Measurements from ENCODE around the gene ALDH1B1. TPM values are rescaled to one million over a fixed set of nuclear protein-coding genes. Genes with fewer than 3 reads are reported as not detected.
A peak's percentile ranks its signal among the peaks of the same experiment; 100 is the strongest.
"Not testable (repeated sequence)": the region's sequence is repeated elsewhere in the genome, so short reads cannot be mapped to it uniquely, and the experiment has no call there.

Gene ALDH1B1
- total and polyA plus RNA-seq, 8 donors = 6.0 to 17.1 (median 10.3) TPM

DNA sequence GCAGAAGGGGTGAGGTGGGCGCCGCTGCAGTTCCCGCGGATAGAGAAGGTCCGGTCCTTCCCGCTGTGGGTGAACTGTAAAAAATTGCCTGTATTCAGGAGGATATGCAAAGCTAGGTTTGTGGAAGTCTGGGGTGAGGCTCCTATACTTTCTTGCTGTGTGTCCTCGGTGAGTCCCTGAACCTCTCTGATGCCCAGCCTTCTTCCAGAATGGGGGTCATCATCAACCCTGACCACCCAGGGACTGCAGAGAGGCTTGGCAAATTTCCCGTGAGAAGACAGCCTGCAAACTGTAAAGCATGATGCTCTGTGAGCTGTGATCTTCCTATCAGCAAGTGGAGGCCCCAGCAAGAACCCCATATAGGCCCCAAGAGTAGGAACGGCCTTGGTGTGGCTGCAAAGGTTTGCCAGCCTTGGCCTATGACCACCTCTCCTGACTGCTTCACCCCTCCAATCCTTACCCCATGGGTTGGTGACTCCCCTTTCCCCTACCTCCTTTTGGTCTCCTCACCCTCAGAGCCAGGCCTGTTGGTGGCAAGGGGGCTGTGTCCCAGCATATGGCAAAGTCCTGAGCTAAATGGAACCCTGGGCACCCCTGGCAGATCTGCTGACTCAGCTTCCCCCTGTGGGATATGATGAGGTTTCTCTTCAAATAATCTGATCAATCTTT, 760 bp downstream of the ALDH1B1 start:
- FAIRE-seq (no peak), DNase-seq (no peak), ATAC-seq (peak in 1 of 4 donors; percentile 1)
- TF ChIP-seq, protein P1, sequence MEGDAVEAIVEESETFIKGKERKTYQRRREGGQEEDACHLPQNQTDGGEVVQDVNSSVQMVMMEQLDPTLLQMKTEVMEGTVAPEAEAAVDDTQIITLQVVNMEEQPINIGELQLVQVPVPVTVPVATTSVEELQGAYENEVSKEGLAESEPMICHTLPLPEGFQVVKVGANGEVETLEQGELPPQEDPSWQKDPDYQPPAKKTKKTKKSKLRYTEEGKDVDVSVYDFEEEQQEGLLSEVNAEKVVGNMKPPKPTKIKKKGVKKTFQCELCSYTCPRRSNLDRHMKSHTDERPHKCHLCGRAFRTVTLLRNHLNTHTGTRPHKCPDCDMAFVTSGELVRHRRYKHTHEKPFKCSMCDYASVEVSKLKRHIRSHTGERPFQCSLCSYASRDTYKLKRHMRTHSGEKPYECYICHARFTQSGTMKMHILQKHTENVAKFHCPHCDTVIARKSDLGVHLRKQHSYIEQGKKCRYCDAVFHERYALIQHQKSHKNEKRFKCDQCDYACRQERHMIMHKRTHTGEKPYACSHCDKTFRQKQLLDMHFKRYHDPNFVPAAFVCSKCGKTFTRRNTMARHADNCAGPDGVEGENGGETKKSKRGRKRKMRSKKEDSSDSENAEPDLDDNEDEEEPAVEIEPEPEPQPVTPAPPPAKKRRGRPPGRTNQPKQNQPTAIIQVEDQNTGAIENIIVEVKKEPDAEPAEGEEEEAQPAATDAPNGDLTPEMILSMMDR (IDR thresholded peaks at IDR 0.05) = no peak
- Histone ChIP-seq H3K4me1 (peaks cover 0 to 7% (median 4%) of the 10 kb centered on the region in 3 donors), H3K4me3 (peak overlapping the region; percentile 49 to 75 (median 67)), H3K9me3 (no peaks in the 10 kb centered on the region), H3K27ac (peak overlapping the region in 3 of 4 donors; percentile 40 to 61 (median 48)), H3K36me3 (peaks cover 0 to 9% (median 5%) of the 10 kb centered on the region in 3 donors), H3K27me3 (no peaks in the 10 kb centered on the region)
- intact Hi-C loops (cut with DNase I) = no loop called here
- WGBS, 2 donors = 3% methylated on average over 9 of the region's 9 CpGs

DNA sequence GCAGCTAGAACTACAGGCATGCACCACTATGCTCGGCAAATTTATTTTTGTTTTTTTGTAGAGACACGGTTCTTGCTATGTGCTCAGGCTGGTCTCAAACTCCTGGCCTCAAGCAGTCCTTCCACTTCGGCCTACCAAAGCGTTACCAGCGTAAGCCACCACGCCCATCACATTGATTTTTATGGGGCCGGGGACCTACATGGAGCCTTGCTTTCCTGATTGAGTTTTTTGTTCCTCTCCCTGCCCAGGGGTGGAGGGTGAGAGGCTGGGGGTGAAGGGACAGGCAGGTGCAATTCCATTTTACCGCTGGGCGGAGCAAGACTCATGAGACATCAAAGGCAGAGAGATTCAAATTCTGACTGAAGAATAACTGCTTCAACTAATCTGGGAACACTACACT, 1.9 kb downstream of the ALDH1B1 start:
- Histone ChIP-seq H3K27me3 (no peaks in the 10 kb centered on the region), H3K27ac (no peak overlapping the region), H3K4me1 (peaks cover 0 to 7% (median 4%) of the 10 kb centered on the region in 3 donors), H3K9me3 (no peaks in the 10 kb centered on the region), H3K4me3 (no peak overlapping the region), H3K36me3 (peaks cover 0 to 9% (median 5%) of the 10 kb centered on the region in 3 donors)
- intact Hi-C loops (cut with DNase I) = no loop called here
- WGBS, 2 donors = 78 to 83% methylated on average over 9 of the region's 9 CpGs
- no peak for DNase-seq
- TF ChIP-seq, protein P1 (IDR thresholded peaks at IDR 0.05) = no peak
- no peak for ATAC-seq
- no peak for FAIRE-seq

DNA sequence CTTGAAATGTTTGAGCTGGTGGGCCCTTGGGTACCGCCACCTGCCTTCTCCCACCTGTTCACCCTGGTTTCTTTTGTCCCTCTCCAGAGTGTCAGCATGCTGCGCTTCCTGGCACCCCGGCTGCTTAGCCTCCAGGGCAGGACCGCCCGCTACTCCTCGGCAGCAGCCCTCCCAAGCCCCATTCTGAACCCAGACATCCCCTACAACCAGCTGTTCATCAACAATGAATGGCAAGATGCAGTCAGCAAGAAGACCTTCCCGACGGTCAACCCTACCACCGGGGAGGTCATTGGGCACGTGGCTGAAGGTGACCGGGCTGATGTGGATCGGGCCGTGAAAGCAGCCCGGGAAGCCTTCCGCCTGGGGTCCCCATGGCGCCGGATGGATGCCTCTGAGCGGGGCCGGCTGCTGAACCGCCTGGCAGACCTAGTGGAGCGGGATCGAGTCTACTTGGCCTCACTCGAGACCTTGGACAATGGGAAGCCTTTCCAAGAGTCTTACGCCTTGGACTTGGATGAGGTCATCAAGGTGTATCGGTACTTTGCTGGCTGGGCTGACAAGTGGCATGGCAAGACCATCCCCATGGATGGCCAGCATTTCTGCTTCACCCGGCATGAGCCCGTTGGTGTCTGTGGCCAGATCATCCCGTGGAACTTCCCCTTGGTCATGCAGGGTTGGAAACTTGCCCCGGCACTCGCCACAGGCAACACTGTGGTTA, 3.3 kb downstream of the ALDH1B1 start:
- Histone ChIP-seq H3K27ac (no peak overlapping the region), H3K4me3 (no peak overlapping the region), H3K27me3 (no peaks in the 10 kb centered on the region), H3K9me3 (no peaks in the 10 kb centered on the region), H3K36me3 (peaks cover 0 to 9% (median 5%) of the 10 kb centered on the region in 3 donors), H3K4me1 (peaks cover 0 to 7% (median 4%) of the 10 kb centered on the region in 3 donors)
- TF ChIP-seq, protein P1 (IDR thresholded peaks at IDR 0.05) = no peak
- ATAC-seq (no peak), DNase-seq (no peak), FAIRE-seq (no peak)
- intact Hi-C loops (cut with DNase I) = no loop called here
- 95 to 97% methylated on average over 30 of the region's 30 CpGs for WGBS, 2 donors

DNA sequence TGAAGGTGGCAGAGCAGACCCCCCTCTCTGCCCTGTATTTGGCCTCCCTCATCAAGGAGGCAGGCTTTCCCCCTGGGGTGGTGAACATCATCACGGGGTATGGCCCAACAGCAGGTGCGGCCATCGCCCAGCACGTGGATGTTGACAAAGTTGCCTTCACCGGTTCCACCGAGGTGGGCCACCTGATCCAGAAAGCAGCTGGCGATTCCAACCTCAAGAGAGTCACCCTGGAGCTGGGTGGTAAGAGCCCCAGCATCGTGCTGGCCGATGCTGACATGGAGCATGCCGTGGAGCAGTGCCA, 3.8 kb downstream of the ALDH1B1 start:
- no peaks in the 10 kb centered on the region for H3K9me3 ChIP-seq
- peaks cover 0 to 7% (median 4%) of the 10 kb centered on the region in 3 donors for H3K4me1 ChIP-seq
- TF ChIP-seq, protein P1 (IDR thresholded peaks at IDR 0.05) = no peak
- no peak overlapping the region for H3K4me3 ChIP-seq
- FAIRE-seq (no peak), DNase-seq (no peak), ATAC-seq (no peak)
- no peak overlapping the region for H3K27ac ChIP-seq
- WGBS, 2 donors = 84 to 86% methylated on average over 10 of the region's 10 CpGs
- H3K27me3 ChIP-seq = no peaks in the 10 kb centered on the region
- intact Hi-C loops (cut with DNase I) = no loop called here
- H3K36me3 ChIP-seq = peaks cover 0 to 9% (median 5%) of the 10 kb centered on the region in 3 donors

DNA sequence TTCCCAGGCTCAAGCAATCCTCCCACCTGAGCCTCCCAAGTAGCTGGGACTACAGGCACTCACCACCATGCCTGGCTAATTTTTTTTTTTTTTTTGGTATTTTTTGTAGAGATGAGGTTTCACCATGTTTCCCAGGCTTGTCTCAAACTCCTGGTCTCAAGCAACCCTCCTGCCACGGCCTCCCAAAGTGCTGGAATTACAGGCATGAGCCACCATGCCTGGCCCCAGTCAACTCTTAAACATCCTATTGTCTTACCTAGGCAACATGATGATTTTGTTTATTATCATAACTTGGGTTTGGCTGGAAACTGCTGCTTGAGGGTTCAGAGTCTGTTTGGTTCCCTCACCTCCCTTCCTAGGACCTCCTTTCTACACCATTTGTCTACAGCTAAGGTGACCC, 6.7 kb downstream of the ALDH1B1 start:
- DNase-seq; H3K4me3 ChIP-seq; H3K36me3 ChIP-seq; H3K4me1 ChIP-seq; intact Hi-C loops (cut with DNase I); H3K27me3 ChIP-seq; FAIRE-seq; ATAC-seq; H3K9me3 ChIP-seq; H3K27ac ChIP-seq: not testable (repeated sequence)
- WGBS, 2 donors = 92 to 93% methylated on average over 1 of the region's 1 CpG

Measured in pancreas (tissue), 10 donors.